Gastrocnemius medialis (tissue), 4 donors: ENCODE measurements around the gene PRSS38.

Experiments used
- POLR2A ChIP-seq, 2 donors: fragments of 450-650 bp; IDR thresholded peaks; one replicate each; pipeline ENCODE4 v1.6.1; 2017; ENCODE audit warnings: antibody characterized with exemption in 2 of 2, mild to moderate bottlenecking in 2 of 2, moderate library complexity in 2 of 2
- TF ChIP-seq, protein P1 (sequence below), 5 experiments: fragments of 450-650 bp in 3 of 5; fragments of 200-600 bp in 2 of 5; sonication (generic) in 2 of 5; IDR thresholded peaks in 4 of 5; conservative IDR thresholded peaks in 1 of 5; 1 replicate in 4 of 5; 2 replicates in 1 of 5; pipeline ENCODE4 v1.5.1; 2016 to 2019; ENCODE audit warnings: antibody characterized with exemption in 5 of 5, mild to moderate bottlenecking in 3 of 5, moderate library complexity in 3 of 5

DNA sequence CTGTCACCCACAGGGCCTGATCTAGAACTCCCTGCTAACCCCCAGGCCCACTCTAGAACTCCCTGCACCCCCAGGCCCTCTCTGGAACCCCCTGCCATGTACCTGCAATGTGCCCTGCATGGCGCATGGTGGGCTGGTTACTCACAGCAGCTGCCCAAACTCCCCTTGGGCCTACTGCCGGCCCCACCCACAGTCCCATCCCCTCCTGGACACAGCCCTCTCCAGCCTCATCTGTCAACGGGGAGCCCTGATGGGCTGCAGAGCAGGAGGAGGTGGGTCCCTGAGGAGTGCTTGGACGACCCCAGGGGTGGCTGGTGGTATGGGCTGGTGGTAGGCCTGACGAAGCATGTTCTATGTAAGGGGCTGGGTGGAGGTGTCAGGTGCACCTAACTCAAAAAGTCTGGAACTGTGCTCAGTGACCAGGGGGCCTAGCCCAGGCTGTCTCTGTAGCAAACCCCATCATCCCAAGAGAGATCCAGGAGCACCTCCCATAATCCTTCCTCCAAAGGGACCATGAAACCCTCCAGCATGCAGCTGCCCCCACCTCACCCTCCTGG lies 19.0 kb upstream of the PRSS38 start:
- TF ChIP-seq, protein P1, sequence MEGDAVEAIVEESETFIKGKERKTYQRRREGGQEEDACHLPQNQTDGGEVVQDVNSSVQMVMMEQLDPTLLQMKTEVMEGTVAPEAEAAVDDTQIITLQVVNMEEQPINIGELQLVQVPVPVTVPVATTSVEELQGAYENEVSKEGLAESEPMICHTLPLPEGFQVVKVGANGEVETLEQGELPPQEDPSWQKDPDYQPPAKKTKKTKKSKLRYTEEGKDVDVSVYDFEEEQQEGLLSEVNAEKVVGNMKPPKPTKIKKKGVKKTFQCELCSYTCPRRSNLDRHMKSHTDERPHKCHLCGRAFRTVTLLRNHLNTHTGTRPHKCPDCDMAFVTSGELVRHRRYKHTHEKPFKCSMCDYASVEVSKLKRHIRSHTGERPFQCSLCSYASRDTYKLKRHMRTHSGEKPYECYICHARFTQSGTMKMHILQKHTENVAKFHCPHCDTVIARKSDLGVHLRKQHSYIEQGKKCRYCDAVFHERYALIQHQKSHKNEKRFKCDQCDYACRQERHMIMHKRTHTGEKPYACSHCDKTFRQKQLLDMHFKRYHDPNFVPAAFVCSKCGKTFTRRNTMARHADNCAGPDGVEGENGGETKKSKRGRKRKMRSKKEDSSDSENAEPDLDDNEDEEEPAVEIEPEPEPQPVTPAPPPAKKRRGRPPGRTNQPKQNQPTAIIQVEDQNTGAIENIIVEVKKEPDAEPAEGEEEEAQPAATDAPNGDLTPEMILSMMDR (IDR thresholded peaks at IDR 0.05 in 4 of 5, conservative IDR thresholded peaks at IDR 0.05 in 1 of 5), result no peak
- no peak for TF ChIP-seq POLR2A (IDR thresholded peaks at IDR 0.05)
